Pulmonary artery endothelial cell (primary cell): Measurements from ENCODE around the gene OGFOD1. TPM values are rescaled to one million over a fixed set of nuclear protein-coding genes. Genes with fewer than 3 reads are reported as not detected.

ENCODE experiments used
- DNase-seq: peaks from one replicate; pipeline ENCODE4 v3.0.0-alpha.2; 2011; ENCODE audit warnings: low read depth, low spot score
- total RNA-seq: library from RNA; depleted of rRNA; stranded (reverse); fragments of >200 nt; gene quantifications from 2 replicates; pipeline ENCODE4 v1.2.3, GENCODE V29; 2014

OGFOD1 gene
- total RNA-seq, 1 donor from 2014 or later = 87.0 TPM

- DNase-seq = no peak
Measured at GRCh38 chr16:56426585-56426984, 24.8 kb upstream of the OGFOD1 start.

- no peak for DNase-seq
Measured at GRCh38 chr16:56428091-56428490, 23.3 kb upstream of the OGFOD1 start.

GRCh38 chr16:56436258-56436657 lies 15.1 kb upstream of the OGFOD1 start:
- DNase-seq = no peak

GRCh38 chr16:56438038-56438437 lies 13.3 kb upstream of the OGFOD1 start:
- no peak for DNase-seq

- DNase-seq = no peak
Measured at GRCh38 chr16:56447286-56447685, 4.1 kb upstream of the OGFOD1 start.

GRCh38 chr16:56448005-56448404 lies 3.3 kb upstream of the OGFOD1 start:
- no peak for DNase-seq

- no peak for DNase-seq
Measured at GRCh38 chr16:56450275-56450985, 924 bp upstream of the OGFOD1 start.

GRCh38 chr16:56451753-56452689 lies 667 bp downstream of the OGFOD1 start:
- DNase-seq = no peak

GRCh38 chr16:56457927-56458470 lies 6.6 kb downstream of the OGFOD1 start:
- DNase-seq = no peak

GRCh38 chr16:56460101-56460500 lies 8.7 kb downstream of the OGFOD1 start:
- no peak for DNase-seq

- no peak for DNase-seq
Measured at GRCh38 chr16:56462064-56462796, 10.9 kb downstream of the OGFOD1 start.

GRCh38 chr16:56463153-56463552 lies 11.8 kb downstream of the OGFOD1 start:
- DNase-seq = no peak

- DNase-seq = no peak
Measured at GRCh38 chr16:56466344-56466743, 15.0 kb downstream of the OGFOD1 start.

- no peak for DNase-seq
Measured at GRCh38 chr16:56468800-56469199, 17.4 kb downstream of the OGFOD1 start.

GRCh38 chr16:56469748-56470147 lies 18.4 kb downstream of the OGFOD1 start:
- DNase-seq = no peak

- no peak for DNase-seq
Measured at GRCh38 chr16:56470232-56470631, 18.9 kb downstream of the OGFOD1 start.

- DNase-seq = no peak
Measured at GRCh38 chr16:56470666-56471065, 19.3 kb downstream of the OGFOD1 start.

- no peak for DNase-seq
Measured at GRCh38 chr16:56475201-56475600, 23.8 kb downstream of the OGFOD1 start.

GRCh38 chr16:56477096-56477878 lies 25.9 kb downstream of the OGFOD1 start:
- DNase-seq = peak; percentile 56

- no peak for DNase-seq
Measured at GRCh38 chr16:56478281-56479049, 27.1 kb downstream of the OGFOD1 start.
